Measurements from ENCODE around the gene CYFIP2.
"Not testable (repeated sequence)": the region's sequence is repeated elsewhere in the genome, so short reads cannot be mapped to it uniquely, and the experiment has no call there.

Gene CYFIP2

DNA sequence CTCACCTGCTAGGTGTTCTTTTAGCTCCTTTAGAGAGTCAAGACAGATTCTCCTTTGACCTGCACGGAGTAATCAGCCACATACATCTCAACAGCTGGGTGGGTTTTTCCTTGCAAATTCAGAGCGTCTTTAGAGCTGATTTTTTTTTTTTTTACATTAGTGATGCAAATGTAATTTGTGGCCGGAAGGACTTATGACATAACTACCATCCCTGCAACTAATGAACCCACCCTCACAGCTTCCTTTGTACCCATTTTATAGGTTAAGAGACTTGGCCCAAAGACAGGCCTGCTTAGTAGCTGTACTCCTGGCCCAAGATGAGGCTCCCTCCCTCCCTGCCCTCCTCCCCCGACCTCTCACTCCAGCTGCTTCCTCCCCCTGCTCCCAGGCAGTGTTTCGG lies 124.2 kb downstream of the CYFIP2 start:
- no peak for DNase-seq (ENCODE audit: low read depth)

DNA sequence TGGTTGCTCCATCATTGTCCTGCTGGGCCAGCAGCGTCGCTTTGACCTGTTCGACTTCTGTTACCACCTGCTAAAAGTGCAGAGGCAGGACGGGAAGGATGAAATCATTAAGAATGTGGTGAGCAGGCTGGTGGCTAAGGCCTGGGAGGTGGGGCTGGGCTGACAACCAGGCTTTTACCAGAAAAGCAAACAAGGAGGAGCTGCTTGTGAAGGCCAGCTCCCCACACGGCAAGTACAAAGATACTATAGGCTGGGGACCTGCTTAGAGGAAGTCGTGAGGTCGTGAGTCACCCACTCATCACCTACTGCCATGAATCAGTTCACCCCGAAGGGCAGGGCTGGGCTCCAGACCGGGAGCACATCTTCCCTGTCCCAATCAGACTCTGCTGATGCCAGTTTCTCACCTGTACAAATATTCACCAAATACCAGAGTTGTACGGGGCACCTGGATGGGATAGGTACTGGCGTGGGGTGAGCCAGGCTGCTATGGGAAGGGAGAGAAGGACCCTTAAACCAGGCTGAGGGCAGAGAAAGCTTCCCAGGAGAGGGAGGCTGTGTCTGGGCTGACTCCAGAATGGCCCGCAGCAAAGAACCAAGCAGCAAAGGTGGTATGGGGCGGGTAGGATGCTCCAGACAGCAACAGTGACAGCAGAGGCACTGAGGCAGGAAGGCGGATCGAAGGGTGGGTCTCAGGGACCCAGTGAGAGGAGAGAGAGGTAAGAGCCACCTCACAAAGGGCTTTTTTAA lies 124.8 kb downstream of the CYFIP2 start:
- DNase-seq (ENCODE audit: low read depth) = peak; percentile 62

DNA sequence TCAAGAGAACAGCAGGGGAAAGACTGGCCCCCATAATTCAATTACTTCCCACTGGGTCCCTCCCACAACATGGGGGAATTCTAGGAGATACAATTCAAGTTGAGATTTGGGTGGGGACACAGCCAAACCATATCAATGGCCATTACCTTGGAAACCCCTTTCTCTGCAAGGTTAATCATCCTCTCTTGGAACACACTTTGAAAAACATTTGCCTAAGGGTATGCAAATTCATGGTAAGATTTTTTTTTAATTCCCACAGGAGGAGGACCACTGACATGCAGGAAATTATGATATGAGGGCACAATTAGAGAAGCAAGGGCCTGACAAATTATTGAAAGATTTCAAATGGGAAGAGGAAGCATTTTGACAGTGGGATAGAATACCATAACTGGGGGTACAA lies 132.4 kb downstream of the CYFIP2 start:
- DNase-seq (ENCODE audit: low read depth) = no peak

DNA sequence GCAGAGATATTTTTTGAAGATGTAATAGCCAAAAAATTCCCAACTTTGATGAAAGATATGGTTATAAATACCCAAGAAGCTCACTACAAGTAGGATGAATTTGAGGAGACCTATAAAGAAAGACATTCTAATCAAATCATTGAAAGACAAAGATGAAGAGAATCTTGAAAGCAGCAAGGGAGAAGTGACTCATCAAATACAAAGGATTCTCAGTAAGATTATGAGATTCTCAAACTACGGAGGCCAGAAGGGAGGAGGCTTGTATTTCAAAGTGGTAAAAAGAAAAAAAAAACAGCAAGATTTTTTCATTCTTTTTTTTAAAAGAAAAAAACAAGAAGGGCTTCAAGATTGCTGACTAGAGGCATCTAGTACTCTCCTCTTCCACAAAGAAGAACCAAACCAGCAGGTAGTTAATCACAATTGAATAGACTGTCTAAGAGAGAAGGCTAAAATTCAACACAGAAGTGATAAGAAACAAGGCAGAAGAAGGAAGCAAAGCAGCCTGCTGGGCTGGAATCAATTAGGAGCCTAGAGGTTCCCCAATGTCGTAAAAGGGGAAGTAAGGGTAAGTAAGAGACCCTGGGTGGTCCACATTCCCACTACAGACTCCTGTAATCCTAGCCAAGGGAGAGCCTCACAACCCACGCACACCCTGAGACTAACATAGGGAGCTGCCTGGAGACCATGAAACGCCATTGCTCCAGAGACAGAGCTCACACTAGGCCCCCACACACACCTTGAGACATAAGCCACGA lies 135.0 kb downstream of the CYFIP2 start:
- DNase-seq (ENCODE audit: low read depth) = no peak

DNA sequence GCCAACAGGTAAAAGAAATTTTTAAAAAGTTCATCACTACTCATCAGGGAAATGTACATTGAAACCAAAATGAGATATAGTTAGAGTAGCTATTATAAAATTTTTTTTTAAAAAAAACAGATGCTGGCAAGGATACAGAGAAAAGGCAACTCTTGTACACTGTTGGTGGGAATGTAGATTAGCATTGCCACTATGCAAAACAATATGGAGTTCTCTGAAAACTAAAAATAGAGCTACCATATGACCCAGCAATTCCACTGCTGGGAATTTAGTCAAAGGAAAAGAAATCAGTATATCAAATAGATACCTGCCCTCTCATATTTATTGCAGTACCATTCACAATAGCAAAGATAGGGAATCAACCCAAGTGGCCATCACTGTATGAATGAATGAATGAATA lies 149.9 kb downstream of the CYFIP2 start:
- no peak for DNase-seq (ENCODE audit: low read depth)

DNA sequence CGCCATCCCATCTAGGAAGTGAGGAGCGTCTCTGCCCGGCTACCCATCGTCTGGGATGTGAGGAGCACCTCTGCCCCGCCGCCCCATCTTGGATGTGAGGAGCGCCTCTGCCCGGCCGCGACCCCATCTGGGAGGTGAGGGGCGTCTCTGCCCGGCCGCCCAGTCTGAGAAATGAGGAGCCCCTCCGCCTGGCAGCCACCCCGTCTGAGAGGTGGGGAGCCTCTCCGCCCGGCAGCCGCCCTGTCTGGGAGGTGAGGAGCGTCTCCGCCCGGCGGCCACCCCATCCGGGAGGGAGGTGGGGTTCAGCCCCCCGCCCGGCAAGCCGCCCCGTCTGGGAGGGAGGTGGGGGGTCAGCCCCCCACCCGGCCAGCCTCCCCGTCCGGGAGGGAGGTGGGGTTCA lies 153.6 kb downstream of the CYFIP2 start:
- DNase-seq (ENCODE audit: low read depth) = not testable (repeated sequence)

DNA sequence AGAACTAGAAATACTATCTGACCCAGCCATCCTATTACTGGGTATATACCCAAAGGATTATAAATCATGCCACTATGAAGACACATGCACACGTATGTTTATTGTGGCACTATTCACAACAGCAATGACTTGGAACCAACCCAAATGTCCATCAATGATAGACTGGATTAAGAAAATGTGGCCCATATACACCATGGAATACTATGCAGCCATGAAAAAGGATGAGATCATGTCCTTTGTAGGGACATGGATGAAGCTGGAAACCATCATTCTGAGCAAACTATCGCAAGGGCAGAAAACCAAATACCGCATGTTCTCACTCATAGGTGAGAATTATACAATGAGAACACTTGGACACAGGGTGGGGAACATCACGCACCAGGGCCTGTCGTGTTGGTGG lies 164.0 kb downstream of the CYFIP2 start:
- not testable (repeated sequence) for DNase-seq (ENCODE audit: low read depth)

DNA sequence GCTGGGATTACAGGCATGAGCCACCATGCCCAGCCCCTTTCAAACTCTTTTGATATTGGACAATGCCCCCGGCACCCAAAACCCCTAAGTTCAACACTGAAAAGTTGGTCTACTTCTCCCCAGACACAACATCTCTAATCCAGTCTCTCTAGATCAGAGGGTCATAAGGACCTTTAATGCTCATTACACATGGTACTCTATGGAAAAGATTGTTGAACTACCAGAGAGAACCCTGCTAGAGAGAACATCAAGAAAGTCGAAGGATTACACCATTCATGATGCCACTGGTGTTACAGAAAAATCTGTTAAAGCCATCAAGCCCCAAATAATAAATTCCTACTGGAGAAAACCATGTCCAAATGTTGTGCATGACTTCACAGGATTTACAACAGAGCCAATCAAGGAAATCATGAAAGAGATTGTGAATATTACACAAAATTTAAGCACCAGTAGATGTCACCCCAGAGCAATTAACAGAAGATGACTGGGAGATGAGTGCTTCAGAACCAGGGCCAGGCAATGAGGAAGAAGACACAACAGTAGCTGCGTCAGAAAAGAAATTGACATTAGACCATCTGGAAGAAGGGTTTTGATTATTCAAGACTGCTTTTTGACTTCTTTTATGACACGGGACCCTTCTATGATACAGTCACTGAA lies 165.7 kb downstream of the CYFIP2 start:
- DNase-seq (ENCODE audit: low read depth) = no peak

DNA sequence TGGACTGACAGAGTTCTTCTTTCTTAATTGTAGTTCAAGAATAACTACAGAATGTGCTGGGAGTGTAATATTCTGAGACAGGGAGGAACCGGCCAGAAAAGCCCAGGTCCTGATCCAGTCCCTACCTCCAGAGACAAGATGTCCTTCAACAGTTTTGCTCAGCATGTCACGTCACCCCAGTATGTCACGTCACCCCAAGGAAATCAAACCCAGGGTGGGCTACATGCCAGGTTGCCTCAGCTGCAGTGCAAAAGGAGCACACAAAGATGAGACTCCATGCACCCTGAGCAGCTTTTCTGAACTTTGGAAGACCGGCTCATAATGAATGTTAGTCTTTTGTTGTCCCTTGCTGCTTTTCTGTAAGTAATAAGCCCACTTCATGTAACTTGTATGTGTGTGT lies 168.2 kb downstream of the CYFIP2 start:
- DNase-seq (ENCODE audit: low read depth) = no peak

DNA sequence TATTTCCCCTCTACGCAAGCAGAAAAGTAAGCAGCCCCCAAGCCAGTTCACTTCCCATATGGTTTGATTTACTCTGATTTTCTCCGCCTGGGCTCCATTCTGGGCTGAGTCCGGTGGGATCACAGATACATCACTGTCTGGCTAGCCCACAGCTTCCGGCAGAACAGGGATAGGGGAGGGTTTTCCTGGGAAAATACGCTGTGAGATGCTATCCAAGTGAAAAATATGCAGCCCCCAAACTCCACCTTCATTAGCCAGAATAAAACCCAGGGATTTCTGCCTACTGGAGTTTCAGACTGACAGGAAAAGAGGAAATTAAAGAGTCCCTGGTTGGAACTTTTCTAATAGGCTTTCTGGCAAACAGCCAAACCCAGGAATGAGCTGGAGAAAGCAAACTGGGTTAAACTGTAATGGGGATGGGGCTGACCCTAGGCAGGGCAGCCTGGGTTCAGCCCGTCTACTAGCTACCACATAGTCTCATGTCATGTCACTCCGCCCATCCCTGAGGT lies 177.2 kb downstream of the CYFIP2 start:
- DNase-seq (ENCODE audit: low read depth) = no peak

DNA sequence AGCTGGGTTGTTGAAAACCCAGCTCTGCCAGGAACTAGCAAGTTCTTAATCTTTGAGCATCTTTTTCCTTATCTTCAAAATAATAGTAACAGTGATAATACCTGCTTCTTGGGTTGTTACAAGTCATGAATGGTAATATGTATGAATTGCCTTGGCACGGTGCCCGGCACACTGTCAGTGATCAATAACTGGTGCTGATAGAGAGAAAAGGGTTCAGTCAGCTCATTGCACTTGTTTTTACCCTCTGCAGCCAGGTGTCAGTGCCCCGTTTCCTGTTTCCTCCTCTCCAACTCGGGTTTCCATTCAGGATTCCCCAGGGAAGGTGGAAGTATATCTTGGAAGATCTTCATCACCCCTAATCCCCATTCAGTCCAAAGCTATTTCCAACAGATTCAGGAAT lies 178.3 kb downstream of the CYFIP2 start:
- DNase-seq (ENCODE audit: low read depth) = no peak

All from HS-27A (cell line).